Measurements from ENCODE around the gene TTF2. TPM values are rescaled to one million over a fixed set of nuclear protein-coding genes. Genes with fewer than 3 reads are reported as not detected.

TTF2 gene
- total and polyA plus RNA-seq, 2 of the 8 experiments (the other 6 are each of a cell fraction or from before 2014, with no cell fraction given), result 16.9 to 89.6 TPM

GRCh38 chr1:117097443-117097842 is 37.3 kb downstream of the TTF2 start:
- H4K8ac ChIP-seq (ENCODE audit: extremely low read depth, insufficient read depth, low read length), result no peak overlapping the region
- H2AK5ac ChIP-seq (ENCODE audit: low read depth, low read length), result no peak overlapping the region
- FAIRE-seq (no peak), DNase-seq (ENCODE audit: low read depth in 1 of 2, low spot score in 2 of 2) (no peak)
- no peaks in the 10 kb centered on the region for H3K79me2 ChIP-seq (ENCODE audit: control insufficient read depth in 1 of 2, insufficient read depth in 2 of 2, low read length in 2 of 2)
- peaks cover 0 to 2% of the 10 kb centered on the region in 2 experiments for H4K20me1 ChIP-seq (replicated peaks in 1 of 2; ENCODE audit: control insufficient read depth in 1 of 2, insufficient read depth in 2 of 2, low read length in 2 of 2)
- H3K36me3 ChIP-seq (ENCODE audit: control insufficient read depth in 2 of 4, insufficient read depth in 4 of 4, low read length in 3 of 4), result peaks cover 47 to 91% (median 76%) of the 10 kb centered on the region in 4 experiments
- 93% methylated on average over 4 of the region's 4 CpGs; no CpG with 5 or more reads in 1 of the 2 experiments for WGBS, 2 experiments (ENCODE audit: extremely low coverage in 1 of 2, insufficient coverage in 1 of 2, insufficient read length in 1 of 2, insufficient replicate concordance in 2 of 2, low coverage in 1 of 2, low lambda C conversion rate in 2 of 2, missing lambda C conversion rate in 1 of 2)
- no peaks in the 10 kb centered on the region for H3K79me1 ChIP-seq (ENCODE audit: low read depth, low read length)
- H3K4ac ChIP-seq (replicated peaks; ENCODE audit: insufficient read length, low read depth, low read length), result no peak overlapping the region
- no peak overlapping the region for H3K4me2 ChIP-seq (ENCODE audit: insufficient read depth in 1 of 2, low read depth in 2 of 2, low read length in 2 of 2)
- no peak overlapping the region for H2BK120ac ChIP-seq (replicated peaks; ENCODE audit: low read depth, low read length)
- no peaks in the 10 kb centered on the region for H3K9me3 ChIP-seq (ENCODE audit: insufficient read depth in 2 of 2, low read depth in 1 of 2, low read length in 1 of 2)
- no peak overlapping the region for H3K14ac ChIP-seq (ENCODE audit: insufficient read length)
- ChIA-PET CTCF (ENCODE audit: partially characterized antibody) (no interaction called here), POLR2A (ENCODE audit: partially characterized antibody) (no interaction called here)
- no peak overlapping the region for H3K18ac ChIP-seq (ENCODE audit: extremely low read depth, low read length)
- no peak overlapping the region for H4K91ac ChIP-seq (replicated peaks; ENCODE audit: insufficient read length, low read length)
- H4K5ac ChIP-seq (ENCODE audit: insufficient read length, low read depth, low read length), result no peak overlapping the region
- H3K23ac ChIP-seq (ENCODE audit: insufficient read length), result no peak overlapping the region
- H2BK12ac ChIP-seq (ENCODE audit: low read depth, low read length), result no peak overlapping the region
- no peak for TF ChIP-seq CBX8 (IDR thresholded peaks at IDR 0.05; ENCODE audit: borderline replicate concordance, low read depth, low read length)
- TF ChIP-seq NRF1 (IDR thresholded peaks at IDR 0.05; ENCODE audit: low read depth, low read length), result no peak
- TF ChIP-seq CHD1 (IDR thresholded peaks at IDR 0.05; ENCODE audit: low read depth, low read length), result no peak
- no peak for TF ChIP-seq CREB1 (IDR thresholded peaks at IDR 0.05)
- no peak for TF ChIP-seq ATF3 (IDR thresholded peaks at IDR 0.05; ENCODE audit: insufficient read depth, low read depth, low read length)
- TF ChIP-seq CEBPB (IDR thresholded peaks at IDR 0.05; ENCODE audit: low read depth, low read length), result no peak
- no peak for TF ChIP-seq POU5F1 (IDR thresholded peaks at IDR 0.05; ENCODE audit: low read depth, low read length)
- TF ChIP-seq JUND (IDR thresholded peaks at IDR 0.05; ENCODE audit: low read length), result no peak
- no peak overlapping the region for H2BK20ac ChIP-seq (ENCODE audit: low read length)
- H3K23me2 ChIP-seq (ENCODE audit: low read depth, low read length), result no peaks in the 10 kb centered on the region
- H2AFZ ChIP-seq (ENCODE audit: low read length), result no peak overlapping the region
- H2BK5ac ChIP-seq (ENCODE audit: low read depth, low read length), result no peak overlapping the region
- H3K4me3 ChIP-seq (ENCODE audit: extremely low read depth in 1 of 4, insufficient read depth in 2 of 4, low read depth in 3 of 4, low read length in 4 of 4), result no peak overlapping the region
- no peak overlapping the region for H2BK15ac ChIP-seq (ENCODE audit: low read length)
- no peaks in the 10 kb centered on the region for H3K27me3 ChIP-seq (replicated peaks in 1 of 4; ENCODE audit: control insufficient read depth in 3 of 4, extremely low read depth in 1 of 4, insufficient read depth in 3 of 4, low read length in 3 of 4)
- no peak overlapping the region for H3K56ac ChIP-seq (replicated peaks; ENCODE audit: insufficient read length, low read depth, low read length)
- H3K9ac ChIP-seq (replicated peaks in 1 of 4; ENCODE audit: extremely low read depth in 1 of 4, low read depth in 3 of 4, low read length in 3 of 4), result no peak overlapping the region
- H3K27ac ChIP-seq (ENCODE audit: low read depth, low read length), result no peak overlapping the region
- peaks cover 0 to 9% (median 2%) of the 10 kb centered on the region in 4 experiments; a peak in 2 of 7 replicates for H3K4me1 ChIP-seq (replicated peaks in 1 of 4; ENCODE audit: control insufficient read depth in 3 of 4, insufficient read depth in 4 of 4, low read length in 3 of 4)
